HG02623 (cell line): Measurements from ENCODE around the gene ARHGAP12.

Experiments used
- ATAC-seq: cut with Tn5 transposase; IDR thresholded peaks from one replicate; pipeline ENCODE4 v1.9.1; 2021; ENCODE audit warnings: moderate library complexity; ENCODE audit not compliant: unreplicated experiment

Gene ARHGAP12

GRCh38 chr10:31883397-31883796 is 45.2 kb downstream of the ARHGAP12 start:
- ATAC-seq = no peak

GRCh38 chr10:31878486-31878885 is 50.1 kb downstream of the ARHGAP12 start:
- ATAC-seq = no peak

GRCh38 chr10:31876652-31877352 is 51.8 kb downstream of the ARHGAP12 start:
- no peak for ATAC-seq

GRCh38 chr10:31875608-31876007 is 53.0 kb downstream of the ARHGAP12 start:
- peak; percentile 58 for ATAC-seq

GRCh38 chr10:31873724-31874123 is 54.9 kb downstream of the ARHGAP12 start:
- no peak for ATAC-seq

GRCh38 chr10:31871266-31872065 is 57.2 kb downstream of the ARHGAP12 start:
- ATAC-seq = no peak

GRCh38 chr10:31867646-31868045 is 61.0 kb downstream of the ARHGAP12 start:
- no peak for ATAC-seq

- ATAC-seq = no peak
These were observed 62.4 kb downstream of the ARHGAP12 start for GRCh38 chr10:31866118-31866670.

- no peak for ATAC-seq
These were observed 63.7 kb downstream of the ARHGAP12 start for GRCh38 chr10:31864834-31865518.

GRCh38 chr10:31855033-31855432 is 73.6 kb downstream of the ARHGAP12 start:
- ATAC-seq = no peak

GRCh38 chr10:31853629-31854028 is 75.0 kb downstream of the ARHGAP12 start:
- ATAC-seq = no peak

- no peak for ATAC-seq
These were observed 77.4 kb downstream of the ARHGAP12 start for GRCh38 chr10:31851216-31851615.

GRCh38 chr10:31847515-31847914 is 81.1 kb downstream of the ARHGAP12 start:
- ATAC-seq = no peak

GRCh38 chr10:31838709-31839108 is 89.9 kb downstream of the ARHGAP12 start:
- no peak for ATAC-seq

GRCh38 chr10:31838065-31838464 is 90.6 kb downstream of the ARHGAP12 start:
- no peak for ATAC-seq

- no peak for ATAC-seq
These were observed 91.8 kb downstream of the ARHGAP12 start for GRCh38 chr10:31836569-31837406.

GRCh38 chr10:31833753-31834152 is 94.9 kb downstream of the ARHGAP12 start:
- no peak for ATAC-seq

- ATAC-seq = no peak
These were observed 96.4 kb downstream of the ARHGAP12 start for GRCh38 chr10:31832261-31832660.

- ATAC-seq = no peak
These were observed 97.7 kb downstream of the ARHGAP12 start for GRCh38 chr10:31830887-31831286.

GRCh38 chr10:31829776-31830175 is 98.9 kb downstream of the ARHGAP12 start:
- ATAC-seq = no peak

GRCh38 chr10:31823358-31823757 is 105.3 kb downstream of the ARHGAP12 start:
- no peak for ATAC-seq
